Heart left ventricle (tissue), 16 donors: Measurements from ENCODE around the gene GALR2. TPM values are rescaled to one million over a fixed set of nuclear protein-coding genes. Genes with fewer than 3 reads are reported as not detected.

Experiments used
- ATAC-seq, 4 donors: fragments of 200-7000 bp; cut with Tn5 transposase; one replicate each; pipeline ENCODE4 v1.9.1; 2020 to 2022; ENCODE audit warnings: moderate library complexity in 4 of 4, mild to moderate bottlenecking in 3 of 4, moderate number of reproducible peaks in 1 of 4
- DNase-seq, 5 donors: peaks; one replicate each; pipeline ENCODE4 v3.0.0-alpha.2; 2020
- H3K27ac ChIP-seq, 12 donors: fragments of 200-600 bp; sonication (generic) in 4 of 12; one replicate each; pipeline versions ENCODE4 v1.5.0 to v1.8.0; 2016 to 2022; ENCODE audit warnings: mild to moderate bottlenecking in 2 of 12
- H3K27me3 ChIP-seq, 9 donors: fragments of 200-600 bp; sonication (generic) in 2 of 9; one replicate each; pipeline versions ENCODE4 v1.5.1 to v1.8.0; 2016 to 2022; ENCODE audit warnings: mild to moderate bottlenecking in 3 of 9
- H3K36me3 ChIP-seq, 9 donors: fragments of 200-600 bp; sonication (generic) in 2 of 9; one replicate each; pipeline versions ENCODE4 v1.5.0 to v1.8.0; 2018 to 2022; ENCODE audit warnings: mild to moderate bottlenecking in 2 of 9
- H3K4me1 ChIP-seq, 12 donors: fragments of 200-600 bp; sonication (generic) in 4 of 12; one replicate each; pipeline versions ENCODE4 v1.5.0 to v1.8.0; 2016 to 2022; ENCODE audit warnings: mild to moderate bottlenecking in 3 of 12
- H3K4me3 ChIP-seq, 12 donors: fragments of 200-600 bp; sonication (generic) in 4 of 12; one replicate each; pipeline versions ENCODE4 v1.5.0 to v1.8.0; 2017 to 2022; ENCODE audit warnings: mild to moderate bottlenecking in 9 of 12, moderate library complexity in 4 of 12
- H3K9me3 ChIP-seq, 12 donors: fragments of 200-600 bp; sonication (generic) in 4 of 12; one replicate each; pipeline versions ENCODE4 v1.5.0 to v1.8.0; 2016 to 2022; ENCODE audit warnings: mild to moderate bottlenecking in 1 of 12
- CTCF ChIP-seq, 12 donors: fragments of 200-600 bp; sonication (generic) in 4 of 12; IDR thresholded peaks; one replicate each; pipeline versions ENCODE4 v1.5.0 to v1.8.0; 2018 to 2022; ENCODE audit warnings: antibody characterized with exemption in 12 of 12, mild to moderate bottlenecking in 5 of 12
- POLR2A ChIP-seq, 2 donors: fragments of 450-650 bp; IDR thresholded peaks; one replicate each; pipeline ENCODE4 v1.6.1; 2017; ENCODE audit warnings: antibody characterized with exemption in 2 of 2, mild to moderate bottlenecking in 2 of 2, moderate library complexity in 2 of 2
- WGBS, 4 donors: extraction: QIAGEN DNeasy Blood & Tissue Kit in 2 of 4; methylation state at CpG; one replicate each; pipeline versions ENCODE4 v1.1.5 to v1.1.7; 2013 to 2018; 5-methylcytosine and 5-hydroxymethylcytosine counted together
- intact Hi-C, 10 donors: fragments of 100-400 bp; cut with DNase I; formaldehyde crosslinking; loops; one replicate each; pipeline versions ENCODE4 v1.11.1 to v1.14.2; 2022
- microRNA-seq, 4 donors: library from miRNA; unstranded; fragments of <30 nt; microRNA quantifications; one replicate each; pipeline versions ENCODE4 to v1.2.0, GENCODE V29; 2017 to 2020
- polyA plus RNA-seq, 2 donors: library from polyadenylated mRNA; stranded (reverse); fragments of 200-250 nt; gene quantifications; one replicate each; pipeline ENCODE4 v1.2.3, GENCODE V29; 2013
- total RNA-seq, 9 donors: library from RNA; depleted of rRNA in 2 of 9; stranded (reverse); fragments of >200 nt in 2 of 9; fragmentation: NEBNext Ultra II Directional in 3 of 9; extraction: Animal tissue kit (Norgen Biotek cat#: 25700) in 3 of 9; gene quantifications; one replicate each; pipeline versions ENCODE4 v1.1.0 to v1.2.4, GENCODE V29; 2016 to 2023
- donor health status: ischemic (EF 13 %, LVEDD 7.1; RV severe dilation, severe dysfunction).
- donor health status: healthy with polysubstance abuse.
- donor health status: DM: no; HTN: yes; CAD: no.
- donor health status: DM: no; HTN: no; CAD: no.
- donor health status: ischemic (EF 25% LVEDD 6.9; RV normal size, moderate dysfunction).
- donor health status: ischemic (EF 25% LVEDD 5.7; RV mildly dilated, moderate dysfunction).
- donor health status: healthy.
- donor health status: DM: yes; HTN: yes; CAD: no.
- donor health status: ischemic (EF 35%, LVEDD 5.7; RV mildly dilated, moderate dysfunction).
- donor health status: nonischemic (EF 11% LVEDD 7.7; RV severe dilation, severe dysfunction).
- donor health status: DM: yes; HTN: yes; CAD: no.
- donor health status: PGD.
- donor health status: ischemic (EF 29% LVEDD 5.4; RV normal size, mild dysfunction).
- donor health status: nonischemic (EF 23%, LVEDD 6.1; RV moderate dilation, normal function).

Gene GALR2
- total and polyA plus RNA-seq, 11 donors = 0.18 TPM; not detected in 10

- intact Hi-C loops = no loop called here
Observed at GRCh38 chr17:76125922-76126321, 51.3 kb downstream of the GALR2 start.

More at GRCh38 chr17:76125922-76126321, 51.3 kb downstream of the GALR2 start:
- ATAC-seq (no peak), DNase-seq (no peak)
- TF ChIP-seq CTCF (IDR thresholded peaks at IDR 0.05) = no peak
- TF ChIP-seq POLR2A (IDR thresholded peaks at IDR 0.05) = no peak
- Histone ChIP-seq H3K27me3 (peaks cover 0 to 11% (median 4%) of the 10 kb centered on the region in 9 donors), H3K27ac (no peak overlapping the region), H3K4me1 (peaks cover 0 to 15% (median 2%) of the 10 kb centered on the region in 12 donors), H3K4me3 (no peak overlapping the region), H3K36me3 (no peaks in the 10 kb centered on the region), H3K9me3 (no peaks in the 10 kb centered on the region)
- 89 to 97% (median 97%) methylated on average over 1 of the region's 1 CpG for WGBS, 4 donors

Small RNA genes lying within 50 kb of the gene (microRNA-seq; reads per million reads assigned to microRNA genes)
- gene MIR6868 = 0 to 5.4 (median 0.03) reads per million in 4 donors

Other genes with a start within 250 kb of the GALR2 start
- gene UNC13D, start 230.4 kb upstream of the GALR2 start, total RNA-seq = 10 to 100 TPM in 2 of 9 donors, 1 to 10 TPM in 7; 2.1 to 28.5 (median 6.0) TPM
- 1 to 10 TPM; 4.5 to 5.8 TPM for gene UNC13D, start 230.4 kb upstream of the GALR2 start, polyA plus RNA-seq
- gene WBP2, start 219.4 kb upstream of the GALR2 start, total RNA-seq = 100 to 1,000 TPM; 134 to 311 (median 158) TPM
- gene WBP2, start 219.4 kb upstream of the GALR2 start, polyA plus RNA-seq = 100 to 1,000 TPM; 128 to 217 TPM
- gene TRIM47, start 196.2 kb upstream of the GALR2 start, total RNA-seq = 10 to 100 TPM; 20.3 to 53.4 (median 31.8) TPM
- gene TRIM47, start 196.2 kb upstream of the GALR2 start, polyA plus RNA-seq = 10 to 100 TPM; 20.1 to 23.3 TPM
- 10 to 100 TPM in 3 of 9 donors, 1 to 10 TPM in 6; 6.8 to 16.1 (median 9.5) TPM for gene TRIM65, start 177.8 kb upstream of the GALR2 start, total RNA-seq
- 10 to 100 TPM in 1 of 2 donors, 1 to 10 TPM in 1; 7.5 to 10.5 TPM for gene TRIM65, start 177.8 kb upstream of the GALR2 start, polyA plus RNA-seq
- 100 to 1,000 TPM in 5 of 9 donors, 10 to 100 TPM in 4; 54.8 to 126 (median 106) TPM for gene MRPL38, start 169.9 kb upstream of the GALR2 start, total RNA-seq
- 100 to 1,000 TPM in 1 of 2 donors, 10 to 100 TPM in 1; 79.7 to 111 TPM for gene MRPL38, start 169.9 kb upstream of the GALR2 start, polyA plus RNA-seq
- 1 to 10 TPM; 1.5 to 5.4 (median 2.9) TPM for gene FBF1, start 133.7 kb upstream of the GALR2 start, total RNA-seq
- gene FBF1, start 133.7 kb upstream of the GALR2 start, polyA plus RNA-seq = 1 to 10 TPM; 2.0 to 3.9 TPM
- 100 to 1,000 TPM in 2 of 9 donors, 10 to 100 TPM in 7; 65.5 to 117 (median 84.8) TPM for gene ACOX1, start 95.6 kb upstream of the GALR2 start, total RNA-seq
- 10 to 100 TPM; 19.5 to 28.7 TPM for gene ACOX1, start 95.6 kb upstream of the GALR2 start, polyA plus RNA-seq
- gene TEN1, start 95.5 kb upstream of the GALR2 start, total RNA-seq = 10 to 100 TPM in 3 of 9 donors, 1 to 10 TPM in 6; 3.3 to 15.6 (median 8.6) TPM
- 10 to 100 TPM; 17.8 to 22.1 TPM for gene TEN1, start 95.5 kb upstream of the GALR2 start, polyA plus RNA-seq
- gene CDK3, start 73.9 kb upstream of the GALR2 start, total RNA-seq = 1 to 10 TPM in 6 of 9 donors, under 1 TPM in 1, not detected in 2; 0.46 to 3.1 (median 1.5) TPM
- 1 to 10 TPM; 1.6 to 3.6 TPM for gene CDK3, start 73.9 kb upstream of the GALR2 start, polyA plus RNA-seq
- gene EVPL, start 47.5 kb upstream of the GALR2 start, total RNA-seq = 1 to 10 TPM in 1 of 9 donors, under 1 TPM in 5, not detected in 3; 0.04 to 2.0 (median 0.09) TPM
- gene EVPL, start 47.5 kb upstream of the GALR2 start, polyA plus RNA-seq = under 1 TPM; 0.03 to 0.04 TPM
- 10 to 100 TPM; 33.2 to 66.8 (median 59.4) TPM for gene SRP68, start 2.3 kb upstream of the GALR2 start, total RNA-seq
- 10 to 100 TPM; 26.8 to 80.0 TPM for gene SRP68, start 2.3 kb upstream of the GALR2 start, polyA plus RNA-seq
- gene ZACN, start 4.4 kb downstream of the GALR2 start, total RNA-seq = under 1 TPM in 1 of 9 donors, not detected in 8; 0.13 TPM
- gene ZACN, start 4.4 kb downstream of the GALR2 start, polyA plus RNA-seq = 1 to 10 TPM in 1 of 2 donors, under 1 TPM in 1; 0.51 to 1.5 TPM
- gene EXOC7, start 29.0 kb downstream of the GALR2 start, total RNA-seq = 100 to 1,000 TPM in 1 of 9 donors, 10 to 100 TPM in 8; 64.4 to 107 (median 80.5) TPM
- gene EXOC7, start 29.0 kb downstream of the GALR2 start, polyA plus RNA-seq = 10 to 100 TPM; 39.7 to 62.5 TPM
- gene FOXJ1, start 66.5 kb downstream of the GALR2 start, total RNA-seq = not detected
- not detected for gene FOXJ1, start 66.5 kb downstream of the GALR2 start, polyA plus RNA-seq
- gene RNF157, start 165.7 kb downstream of the GALR2 start, total RNA-seq = 1 to 10 TPM; 3.9 to 7.4 (median 5.2) TPM
- gene RNF157, start 165.7 kb downstream of the GALR2 start, polyA plus RNA-seq = 1 to 10 TPM; 3.6 to 5.5 TPM
- 10 to 100 TPM in 8 of 9 donors, 1 to 10 TPM in 1; 8.5 to 49.8 (median 24.5) TPM for gene UBALD2, start 190.6 kb downstream of the GALR2 start, total RNA-seq
- gene UBALD2, start 190.6 kb downstream of the GALR2 start, polyA plus RNA-seq = 10 to 100 TPM; 12.5 to 18.5 TPM
- gene QRICH2, start 233.5 kb downstream of the GALR2 start, total RNA-seq = 1 to 10 TPM; 1.0 to 2.7 (median 1.6) TPM
- gene QRICH2, start 233.5 kb downstream of the GALR2 start, polyA plus RNA-seq = 1 to 10 TPM; 2.1 to 2.7 TPM